HG03521 (cell line): Measurements from ENCODE around the gene PLPPR5.

Experiments used
- ATAC-seq: cut with Tn5 transposase; IDR thresholded peaks from one replicate; pipeline ENCODE4 v1.9.1; 2021; ENCODE audit warnings: mild to moderate bottlenecking, moderate library complexity; ENCODE audit not compliant: unreplicated experiment

Gene PLPPR5

GRCh38 chr1:98969798-98970490 is 34.7 kb downstream of the PLPPR5 start:
- ATAC-seq = no peak

- ATAC-seq = no peak
Observed at GRCh38 chr1:98967122-98967521, 37.5 kb downstream of the PLPPR5 start.

GRCh38 chr1:98965394-98965793 is 39.3 kb downstream of the PLPPR5 start:
- no peak for ATAC-seq

GRCh38 chr1:98964198-98964597 is 40.5 kb downstream of the PLPPR5 start:
- no peak for ATAC-seq

GRCh38 chr1:98963064-98963758 is 41.5 kb downstream of the PLPPR5 start:
- ATAC-seq = no peak

- ATAC-seq = no peak
Observed at GRCh38 chr1:98962156-98962555, 42.5 kb downstream of the PLPPR5 start.

- no peak for ATAC-seq
Observed at GRCh38 chr1:98949621-98950020, 55.0 kb downstream of the PLPPR5 start.

GRCh38 chr1:98949166-98949565 is 55.5 kb downstream of the PLPPR5 start:
- ATAC-seq = no peak

- ATAC-seq = no peak
Observed at GRCh38 chr1:98947071-98947470, 57.6 kb downstream of the PLPPR5 start.

- ATAC-seq = no peak
Observed at GRCh38 chr1:98940722-98941079, 64.0 kb downstream of the PLPPR5 start.

- ATAC-seq = no peak
Observed at GRCh38 chr1:98940069-98940721, 64.5 kb downstream of the PLPPR5 start.

GRCh38 chr1:98939471-98939870 is 65.2 kb downstream of the PLPPR5 start:
- no peak for ATAC-seq

- ATAC-seq = no peak
Observed at GRCh38 chr1:98937347-98937746, 67.3 kb downstream of the PLPPR5 start.

GRCh38 chr1:98932184-98932583 is 72.5 kb downstream of the PLPPR5 start:
- no peak for ATAC-seq

GRCh38 chr1:98931128-98931835 is 73.4 kb downstream of the PLPPR5 start:
- ATAC-seq = no peak

- ATAC-seq = no peak
Observed at GRCh38 chr1:98929437-98929836, 75.2 kb downstream of the PLPPR5 start.

- no peak for ATAC-seq
Observed at GRCh38 chr1:98926597-98926996, 78.1 kb downstream of the PLPPR5 start.

GRCh38 chr1:98924977-98925376 is 79.7 kb downstream of the PLPPR5 start:
- ATAC-seq = no peak

- ATAC-seq = no peak
Observed at GRCh38 chr1:98923667-98924066, 81.0 kb downstream of the PLPPR5 start.

GRCh38 chr1:98921817-98922216 is 82.8 kb downstream of the PLPPR5 start:
- ATAC-seq = no peak

GRCh38 chr1:98920441-98921110 is 84.1 kb downstream of the PLPPR5 start:
- ATAC-seq = no peak
